ENCODE measurements around the gene SRGAP3. TPM values are rescaled to one million over a fixed set of nuclear protein-coding genes. Genes with fewer than 3 reads are reported as not detected.

SRGAP3 gene
- total RNA-seq, 1 donor from 2014 or later: 21.4 TPM

- Mint-ChIP-seq H3K4me1 (ENCODE audit: low read depth) (peaks cover 21% of the 10 kb centered on the region), H3K27me3 (no peaks in the 10 kb centered on the region), H3K9me3 (ENCODE audit: low read depth) (peaks cover 3% of the 10 kb centered on the region), H3K36me3 (ENCODE audit: insufficient read depth) (peaks cover 2% of the 10 kb centered on the region), H3K27ac (peak overlapping the region; percentile 73), H3K4me3 (ENCODE audit: low read depth) (no peak overlapping the region)
- no peak for DNase-seq (ENCODE audit: low spot score, unreplicated experiment)
- TF ChIP-seq, protein P1, sequence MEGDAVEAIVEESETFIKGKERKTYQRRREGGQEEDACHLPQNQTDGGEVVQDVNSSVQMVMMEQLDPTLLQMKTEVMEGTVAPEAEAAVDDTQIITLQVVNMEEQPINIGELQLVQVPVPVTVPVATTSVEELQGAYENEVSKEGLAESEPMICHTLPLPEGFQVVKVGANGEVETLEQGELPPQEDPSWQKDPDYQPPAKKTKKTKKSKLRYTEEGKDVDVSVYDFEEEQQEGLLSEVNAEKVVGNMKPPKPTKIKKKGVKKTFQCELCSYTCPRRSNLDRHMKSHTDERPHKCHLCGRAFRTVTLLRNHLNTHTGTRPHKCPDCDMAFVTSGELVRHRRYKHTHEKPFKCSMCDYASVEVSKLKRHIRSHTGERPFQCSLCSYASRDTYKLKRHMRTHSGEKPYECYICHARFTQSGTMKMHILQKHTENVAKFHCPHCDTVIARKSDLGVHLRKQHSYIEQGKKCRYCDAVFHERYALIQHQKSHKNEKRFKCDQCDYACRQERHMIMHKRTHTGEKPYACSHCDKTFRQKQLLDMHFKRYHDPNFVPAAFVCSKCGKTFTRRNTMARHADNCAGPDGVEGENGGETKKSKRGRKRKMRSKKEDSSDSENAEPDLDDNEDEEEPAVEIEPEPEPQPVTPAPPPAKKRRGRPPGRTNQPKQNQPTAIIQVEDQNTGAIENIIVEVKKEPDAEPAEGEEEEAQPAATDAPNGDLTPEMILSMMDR (IDR thresholded peaks at IDR 0.05; ENCODE audit: unreplicated experiment): no peak
These were observed 54.8 kb downstream of the SRGAP3 start for GRCh38 chr3:9194509-9195184.

DNA sequence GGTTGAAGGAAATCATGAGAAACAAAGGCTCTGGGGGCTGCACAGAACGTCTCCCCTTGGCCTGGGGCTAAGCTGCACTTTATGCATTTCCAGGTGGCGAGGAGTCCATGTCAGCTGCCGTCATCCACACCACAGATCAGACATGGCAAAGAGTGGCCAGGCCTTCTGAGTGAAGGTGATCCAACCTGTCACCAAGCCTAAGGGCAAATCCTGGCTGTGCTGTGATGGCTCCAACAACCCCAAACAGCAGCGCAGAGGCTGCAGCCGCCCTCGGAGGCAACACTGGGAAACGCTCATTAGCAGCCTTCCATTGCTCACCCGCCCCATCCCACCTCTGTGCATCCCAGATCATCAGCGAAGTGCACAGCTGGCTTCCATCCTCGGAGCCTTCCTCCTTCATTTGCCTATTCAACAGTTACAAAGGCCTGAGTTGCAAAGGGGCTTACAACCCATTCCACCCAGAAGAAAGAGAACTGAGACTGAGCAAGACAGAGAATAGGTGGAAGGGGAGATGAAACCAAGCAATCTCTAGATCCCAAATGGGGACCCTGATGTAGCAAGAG is 55.7 kb downstream of the SRGAP3 start:
- no peaks in the 10 kb centered on the region for H3K27me3 Mint-ChIP-seq
- H3K9me3 Mint-ChIP-seq (ENCODE audit: low read depth): peaks cover 3% of the 10 kb centered on the region
- H3K36me3 Mint-ChIP-seq (ENCODE audit: insufficient read depth): peaks cover 2% of the 10 kb centered on the region
- H3K4me1 Mint-ChIP-seq (ENCODE audit: low read depth): peaks cover 21% of the 10 kb centered on the region
- DNase-seq (ENCODE audit: low spot score, unreplicated experiment): no peak
- no peak overlapping the region for H3K27ac Mint-ChIP-seq
- TF ChIP-seq, protein P1 (IDR thresholded peaks at IDR 0.05; ENCODE audit: unreplicated experiment): no peak
- no peak overlapping the region for H3K4me3 Mint-ChIP-seq (ENCODE audit: low read depth)

GRCh38 chr3:9193211-9193610 is 56.2 kb downstream of the SRGAP3 start:
- Mint-ChIP-seq H3K36me3 (ENCODE audit: insufficient read depth) (peaks cover 2% of the 10 kb centered on the region), H3K9me3 (ENCODE audit: low read depth) (peaks cover 3% of the 10 kb centered on the region), H3K27ac (no peak overlapping the region), H3K27me3 (no peaks in the 10 kb centered on the region), H3K4me3 (ENCODE audit: low read depth) (no peak overlapping the region), H3K4me1 (ENCODE audit: low read depth) (peaks cover 21% of the 10 kb centered on the region)
- DNase-seq (ENCODE audit: low spot score, unreplicated experiment): no peak
- TF ChIP-seq, protein P1 (IDR thresholded peaks at IDR 0.05; ENCODE audit: unreplicated experiment): no peak

DNA sequence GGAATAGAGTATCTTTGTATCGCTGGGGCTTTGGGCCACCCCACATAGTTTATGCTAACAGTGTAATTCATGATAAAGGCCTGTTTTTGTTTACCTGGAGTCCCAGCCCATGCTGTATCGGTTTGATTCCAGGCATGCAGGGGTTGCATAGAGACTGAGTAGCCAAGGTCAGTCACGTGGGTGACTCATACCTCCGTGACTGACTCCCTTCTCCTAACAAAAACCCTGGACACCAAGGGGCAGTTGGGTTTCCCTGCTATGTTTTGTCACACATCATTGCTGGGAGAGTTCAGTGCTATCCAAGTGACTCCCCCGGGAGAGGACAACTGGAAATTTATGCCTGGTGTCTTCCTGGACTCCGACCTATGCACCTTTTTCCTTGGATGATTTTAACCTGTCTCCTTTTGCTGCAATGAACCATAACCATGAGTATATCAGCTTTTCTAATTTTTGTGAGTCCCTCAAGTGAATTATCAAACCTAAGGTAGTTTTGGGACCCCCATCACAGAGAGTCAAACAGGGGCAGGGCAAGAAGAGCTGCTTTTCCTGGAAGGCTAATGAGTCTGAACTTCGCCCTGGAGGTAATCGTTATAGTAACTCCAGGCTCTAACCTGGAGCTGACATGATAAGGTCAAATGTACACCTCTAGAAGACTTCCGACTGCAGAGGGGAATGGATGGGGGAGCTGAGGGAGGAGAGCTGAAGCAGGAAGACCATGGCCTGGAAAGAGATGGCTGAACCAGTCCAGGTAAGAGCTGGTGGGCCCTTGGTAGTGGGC is 57.0 kb downstream of the SRGAP3 start:
- peak overlapping the region; percentile 1 for H3K27ac Mint-ChIP-seq

GRCh38 chr3:9190276-9190675 is 59.2 kb downstream of the SRGAP3 start:
- H3K27me3 Mint-ChIP-seq: no peaks in the 10 kb centered on the region

More for the DNA sequence above, 57.0 kb downstream of the SRGAP3 start:
- no peak overlapping the region for H3K4me3 Mint-ChIP-seq (ENCODE audit: low read depth)
- H3K4me1 Mint-ChIP-seq (ENCODE audit: low read depth): peaks cover 23% of the 10 kb centered on the region
- H3K9me3 Mint-ChIP-seq (ENCODE audit: low read depth): peaks cover 3% of the 10 kb centered on the region
- no peak for DNase-seq (ENCODE audit: low spot score, unreplicated experiment)
- TF ChIP-seq, protein P1 (IDR thresholded peaks at IDR 0.05; ENCODE audit: unreplicated experiment): no peak
- peaks cover 2% of the 10 kb centered on the region for H3K36me3 Mint-ChIP-seq (ENCODE audit: insufficient read depth)
- H3K27me3 Mint-ChIP-seq: no peaks in the 10 kb centered on the region

More at GRCh38 chr3:9190276-9190675, 59.2 kb downstream of the SRGAP3 start:
- no peak for DNase-seq (ENCODE audit: low spot score, unreplicated experiment)
- Mint-ChIP-seq H3K4me1 (ENCODE audit: low read depth) (peaks cover 40% of the 10 kb centered on the region), H3K36me3 (ENCODE audit: insufficient read depth) (peaks cover 2% of the 10 kb centered on the region), H3K27ac (no peak overlapping the region), H3K9me3 (ENCODE audit: low read depth) (peaks cover 3% of the 10 kb centered on the region), H3K4me3 (ENCODE audit: low read depth) (no peak overlapping the region)
- TF ChIP-seq, protein P1 (IDR thresholded peaks at IDR 0.05; ENCODE audit: unreplicated experiment): no peak
